Spleen (tissue), 11 donors: Measurements from ENCODE around the gene HAUS7. TPM values are rescaled to one million over a fixed set of nuclear protein-coding genes. Genes with fewer than 3 reads are reported as not detected.

ENCODE experiments used
- DNase-seq: peaks from one replicate; pipeline ENCODE4 v3.0.0-alpha.2; 2020
- H3K27ac ChIP-seq, 8 donors: fragments of 200-600 bp; sonication (generic) in 7 of 8; 1 replicate in 4 of 8; 2 replicates in 4 of 8; pipeline versions ENCODE4 v1.5.0 to v1.8.0; 2016 to 2021; ENCODE audit warnings: inconsistent platforms in 4 of 8, mild to moderate bottlenecking in 4 of 8, moderate library complexity in 1 of 8
- H3K27me3 ChIP-seq, 7 donors: fragments of 200-600 bp; sonication (generic) in 6 of 7; replicated peaks in 1 of 7; 1 replicate in 4 of 7; 2 replicates in 3 of 7; pipeline versions ENCODE4 v1.5.0 to v1.8.0; 2016 to 2021; ENCODE audit warnings: inconsistent platforms in 3 of 7, mild to moderate bottlenecking in 1 of 7
- H3K36me3 ChIP-seq, 6 donors: fragments of 200-600 bp; sonication (generic) in 5 of 6; 1 replicate in 4 of 6; 2 replicates in 2 of 6; pipeline versions ENCODE4 v1.5.0 to v1.8.0; 2016 to 2021; ENCODE audit warnings: inconsistent platforms in 2 of 6
- H3K4me1 ChIP-seq, 6 donors: fragments of 200-600 bp; sonication (generic) in 5 of 6; 1 replicate in 3 of 6; 2 replicates in 3 of 6; pipeline versions ENCODE4 v1.5.0 to v1.8.0; 2016 to 2021; ENCODE audit warnings: inconsistent platforms in 3 of 6
- H3K4me3 ChIP-seq, 8 donors: fragments of 200-600 bp; sonication (generic) in 7 of 8; 1 replicate in 4 of 8; 2 replicates in 4 of 8; pipeline versions ENCODE4 v1.5.0 to v1.8.0; 2016 to 2021; ENCODE audit warnings: inconsistent platforms in 4 of 8, mild to moderate bottlenecking in 4 of 8, moderate library complexity in 2 of 8
- H3K9me3 ChIP-seq, 8 donors: fragments of 200-600 bp; sonication (generic) in 7 of 8; 1 replicate in 4 of 8; 2 replicates in 4 of 8; pipeline versions ENCODE4 v1.5.0 to v1.8.0; 2016 to 2021; ENCODE audit warnings: inconsistent platforms in 4 of 8
- CTCF ChIP-seq, 11 experiments: fragments of 200-600 bp in 7 of 11; fragments of 450-650 bp in 4 of 11; sonication (generic) in 4 of 11; IDR thresholded peaks in 8 of 11; conservative IDR thresholded peaks in 3 of 11; 1 replicate in 7 of 11; 2 replicates in 4 of 11; pipeline versions ENCODE4 v1.4.0 to v1.8.0; 2016 to 2021; ENCODE audit warnings: antibody characterized with exemption in 11 of 11, inconsistent platforms in 4 of 11, mild to moderate bottlenecking in 1 of 11
- POLR2A ChIP-seq, 3 donors: fragments of 450-650 bp; IDR thresholded peaks; one replicate each; pipeline ENCODE4 v1.5.1; 2017; ENCODE audit warnings: antibody characterized with exemption in 3 of 3, mild to moderate bottlenecking in 1 of 3
- POLR2AphosphoS5 ChIP-seq, 3 donors: sonication (generic); formaldehyde crosslinking; IDR thresholded peaks; one replicate each; pipeline ENCODE4 v1.5.1; 2017; ENCODE audit warnings: antibody characterized with exemption in 3 of 3
- WGBS, 5 donors: extraction: QIAGEN DNeasy Blood & Tissue Kit in 3 of 5; methylation state at CpG; one replicate each; pipeline versions ENCODE4 v1.1.5 to v1.1.7; 2013 to 2018; 5-methylcytosine and 5-hydroxymethylcytosine counted together
- intact Hi-C: fragments of 100-400 bp; cut with DNase I; formaldehyde crosslinking; loops from one replicate; pipeline ENCODE4 v1.15.0; 2023; ENCODE audit warnings: low total_unique reads
- polyA plus RNA-seq, 3 donors: library from polyadenylated mRNA; stranded (reverse); fragments of 200-250 nt; gene quantifications; one replicate each; pipeline ENCODE4 v1.2.1, GENCODE V29; 2013
- total RNA-seq, 7 donors: library from RNA; depleted of rRNA in 3 of 7; stranded (reverse); fragments of >200 nt in 3 of 7; fragmentation: NEBNext Ultra II Directional in 4 of 7; extraction: Animal tissue kit (Norgen Biotek cat#: 25700) in 4 of 7; gene quantifications; one replicate each; pipeline versions ENCODE4 v1.1.0 to v1.2.1, GENCODE V29; 2016 to 2021
- donor health status: healthy with polysubstance abuse.
- donor health status: DM: no; HTN: no; CAD: no; lungs with moderate emphysema.
- donor health status: DM: no; HTN: no; CAD: no.
- donor health status: Bipolar disorder and iron deficiency.
- donor health status: healthy.
- donor health status: DM: no; HTN: no; CAD: no.
- donor health status: DM: yes; HTN: yes; CAD: no.

The HAUS7 gene
- total and polyA plus RNA-seq, 10 donors = 23.6 to 83.7 (median 34.5) TPM

GRCh38 chrX:153468008-153468580 is 2.3 kb downstream of the HAUS7 start:
- Histone ChIP-seq H3K9me3 (no peaks in the 10 kb centered on the region), H3K4me3 (no peak overlapping the region), H3K36me3 (peaks cover 0 to 53% (median 6%) of the 10 kb centered on the region in 6 donors), H3K4me1 (peaks cover 2 to 33% (median 18%) of the 10 kb centered on the region in 6 donors), H3K27me3 (no peaks in the 10 kb centered on the region), H3K27ac (no peak overlapping the region)
- WGBS, 5 donors = 81 to 92% (median 88%) methylated on average over 7 to 12 of the region's 12 CpGs
- DNase-seq = no peak
- no peak for TF ChIP-seq POLR2A (IDR thresholded peaks at IDR 0.05)
- no peak for TF ChIP-seq POLR2AphosphoS5 (IDR thresholded peaks at IDR 0.05)
- no peak for TF ChIP-seq CTCF (IDR thresholded peaks at IDR 0.05 in 8 of 11, conservative IDR thresholded peaks at IDR 0.05 in 3 of 11)
- intact Hi-C loops = no loop called here

GRCh38 chrX:153465691-153466380 is 4.5 kb downstream of the HAUS7 start:
- Histone ChIP-seq H3K4me3 (no peak overlapping the region), H3K36me3 (peaks cover 0 to 75% (median 6%) of the 10 kb centered on the region in 6 donors), H3K27ac (no peak overlapping the region), H3K27me3 (no peaks in the 10 kb centered on the region), H3K9me3 (no peaks in the 10 kb centered on the region), H3K4me1 (peaks cover 2 to 25% (median 14%) of the 10 kb centered on the region in 6 donors)
- WGBS, 5 donors = 77 to 94% (median 89%) methylated on average over 9 to 19 of the region's 19 CpGs; no CpG with 5 or more reads in 1 of the 5 donors
- TF ChIP-seq CTCF (IDR thresholded peaks at IDR 0.05 in 8 of 11, conservative IDR thresholded peaks at IDR 0.05 in 3 of 11) = no peak
- TF ChIP-seq POLR2A (IDR thresholded peaks at IDR 0.05) = no peak
- TF ChIP-seq POLR2AphosphoS5 (IDR thresholded peaks at IDR 0.05) = peak in 1 of 3 donors; percentile 10
- no peak for DNase-seq
- intact Hi-C loops = no loop called here

GRCh38 chrX:153464116-153464515 is 6.3 kb downstream of the HAUS7 start:
- intact Hi-C loops = no loop called here
- H3K4me1 ChIP-seq = peaks cover 0 to 15% (median 5%) of the 10 kb centered on the region in 6 donors
- TF ChIP-seq CTCF (IDR thresholded peaks at IDR 0.05 in 8 of 11, conservative IDR thresholded peaks at IDR 0.05 in 3 of 11) (no peak), POLR2A (IDR thresholded peaks at IDR 0.05) (no peak), POLR2AphosphoS5 (IDR thresholded peaks at IDR 0.05) (no peak)
- H3K9me3 ChIP-seq = no peaks in the 10 kb centered on the region
- no peak overlapping the region for H3K27ac ChIP-seq
- no peak for DNase-seq
- H3K4me3 ChIP-seq = no peak overlapping the region
- no peaks in the 10 kb centered on the region for H3K27me3 ChIP-seq
- WGBS, 5 donors = 70 to 94% (median 81%) methylated on average over 2 to 5 of the region's 5 CpGs
- peaks cover 0 to 92% (median 9%) of the 10 kb centered on the region in 6 donors for H3K36me3 ChIP-seq

- Histone ChIP-seq H3K4me3 (no peak overlapping the region), H3K4me1 (peaks cover 0 to 10% (median under 1%) of the 10 kb centered on the region in 6 donors), H3K9me3 (no peaks in the 10 kb centered on the region), H3K36me3 (peaks cover 0 to 93% (median 9%) of the 10 kb centered on the region in 6 donors), H3K27ac (no peak overlapping the region), H3K27me3 (no peaks in the 10 kb centered on the region)
- no peak for DNase-seq
- no peak for TF ChIP-seq POLR2A (IDR thresholded peaks at IDR 0.05)
- peak in 1 of 3 donors; percentile 6 for TF ChIP-seq POLR2AphosphoS5 (IDR thresholded peaks at IDR 0.05)
- 78 to 93% (median 84%) methylated on average over 12 of the region's 12 CpGs; no CpG with 5 or more reads in 1 of the 5 donors for WGBS, 5 donors
- intact Hi-C loops = no loop called here
Measured at GRCh38 chrX:153463556-153463955, 6.8 kb downstream of the HAUS7 start.
